H9 (cell line): ENCODE results near the gene SMAD3. TPM values are rescaled to one million over a fixed set of nuclear protein-coding genes. Genes with fewer than 3 reads are reported as not detected.
A peak's percentile ranks its signal among the peaks of the same experiment; 100 is the strongest.

Experiments
- DNase-seq: peaks from one replicate; pipeline ENCODE4 v3.0.0-alpha.2; 2017
- H2AFZ ChIP-seq: one replicate; pipeline ENCODE4 v1.6.1; 2013; ENCODE audit warnings: mild to moderate bottlenecking, low read length, control low read depth, moderate library complexity
- H2AK5ac ChIP-seq: 2 replicates; pipeline ENCODE4 v1.6.1; 2013; ENCODE audit warnings: low read length, control low read depth, mixed read lengths; ENCODE audit not compliant: insufficient read length
- H2BK120ac ChIP-seq: one replicate; pipeline ENCODE4 v1.6.1; 2013; ENCODE audit warnings: low read depth, mild to moderate bottlenecking, low read length, control low read depth, inconsistent platforms; ENCODE audit not compliant: poor library complexity, severe bottlenecking
- H2BK12ac ChIP-seq: 2 replicates; pipeline ENCODE4 v1.6.1; 2013; ENCODE audit warnings: low read length, control low read depth, mixed read lengths, low read depth; ENCODE audit not compliant: insufficient read length
- H2BK15ac ChIP-seq: 2 replicates; pipeline ENCODE4 v1.6.1; 2013; ENCODE audit warnings: low read depth, low read length, control low read depth
- H2BK20ac ChIP-seq: one replicate; pipeline ENCODE4 v1.6.1; 2013; ENCODE audit warnings: low read depth, mild to moderate bottlenecking, low read length, control low read depth, inconsistent platforms; ENCODE audit not compliant: poor library complexity, severe bottlenecking
- H2BK5ac ChIP-seq: 2 replicates; pipeline ENCODE4 v1.6.1; 2013; ENCODE audit warnings: low read length, control low read depth, mixed read lengths; ENCODE audit not compliant: insufficient read length
- H3K14ac ChIP-seq: 2 replicates; pipeline ENCODE4 v1.6.1; 2013; ENCODE audit warnings: low read length, control low read depth; ENCODE audit not compliant: insufficient read depth
- H3K18ac ChIP-seq: 2 replicates; pipeline ENCODE4 v1.6.1; 2013; ENCODE audit warnings: low read depth, mild to moderate bottlenecking, mixed read lengths, low read length, control low read depth; ENCODE audit not compliant: insufficient read length
- H3K23ac ChIP-seq: 2 replicates; pipeline ENCODE4 v1.6.1; 2013; ENCODE audit warnings: low read length, control low read depth, mixed read lengths, low read depth; ENCODE audit not compliant: insufficient read length
- H3K23me2 ChIP-seq: 2 replicates; pipeline ENCODE4 v1.6.1; 2013; ENCODE audit warnings: low read depth, mild to moderate bottlenecking, mixed read lengths, low read length, control low read depth; ENCODE audit not compliant: insufficient read length, poor library complexity, severe bottlenecking
- H3K27ac ChIP-seq: 2 replicates; pipeline ENCODE4 v1.5.1; 2013; ENCODE audit warnings: low read length, control low read depth, mixed read lengths, low read depth; ENCODE audit not compliant: insufficient read length
- H3K27me3 ChIP-seq: 2 replicates; pipeline ENCODE4 v1.6.1; 2013; ENCODE audit warnings: low read length, control low read depth, inconsistent platforms; ENCODE audit not compliant: insufficient read depth
- H3K4ac ChIP-seq: 2 replicates; pipeline ENCODE4 v1.6.1; 2013; ENCODE audit warnings: low read depth, mild to moderate bottlenecking, control low read depth, inconsistent platforms, low read length, moderate library complexity
- H3K4me1 ChIP-seq: 2 replicates; pipeline ENCODE4 v1.6.1; 2013; ENCODE audit warnings: low read length, control low read depth, inconsistent platforms; ENCODE audit not compliant: insufficient read depth
- H3K4me2 ChIP-seq: 2 replicates; pipeline ENCODE4 v1.6.1; 2013; ENCODE audit warnings: low read length, control low read depth, mixed read lengths; ENCODE audit not compliant: insufficient read length, insufficient read depth
- H3K56ac ChIP-seq: 2 replicates; pipeline ENCODE4 v1.6.1; 2013; ENCODE audit warnings: low read depth, mild to moderate bottlenecking, mixed read lengths, low read length, control low read depth; ENCODE audit not compliant: insufficient read length
- H3K79me1 ChIP-seq: 2 replicates; pipeline ENCODE4 v1.6.1; 2013; ENCODE audit warnings: low read depth, mild to moderate bottlenecking, moderate library complexity, low read length, control low read depth, inconsistent platforms; ENCODE audit not compliant: insufficient read depth, poor library complexity, severe bottlenecking
- H3K79me2 ChIP-seq: 2 replicates; pipeline ENCODE4 v1.6.1; 2013; ENCODE audit warnings: low read length, control low read depth, inconsistent platforms; ENCODE audit not compliant: insufficient read depth
- H3K9ac ChIP-seq: 2 replicates; pipeline ENCODE4 v1.6.1; 2013; ENCODE audit warnings: low read length, control low read depth, mixed read lengths; ENCODE audit not compliant: insufficient read length; ENCODE audit errors: extremely low read depth
- H3K9me3 ChIP-seq: one replicate; pipeline ENCODE4 v1.6.1; 2013; ENCODE audit warnings: low read depth, low read length, inconsistent platforms; ENCODE audit not compliant: control insufficient read depth
- H3T11ph ChIP-seq: one replicate; pipeline ENCODE4 v1.6.1; 2013; ENCODE audit warnings: mild to moderate bottlenecking, low read length, control low read depth, inconsistent platforms
- H4K20me1 ChIP-seq: one replicate; pipeline ENCODE4 v1.6.1; 2013; ENCODE audit not compliant: control insufficient read depth, insufficient read length, insufficient read depth
- H4K5ac ChIP-seq: 2 replicates; pipeline ENCODE4 v1.6.1; 2013; ENCODE audit warnings: low read depth, mild to moderate bottlenecking, mixed read lengths, low read length, control low read depth; ENCODE audit not compliant: insufficient read length
- H4K8ac ChIP-seq: replicated peaks from 2 replicates; pipeline ENCODE4 v1.6.1; 2013; ENCODE audit warnings: low read length, control low read depth, mixed read lengths, low read depth; ENCODE audit not compliant: insufficient read length
- H4K91ac ChIP-seq: 2 replicates; pipeline ENCODE4 v1.6.1; 2013; ENCODE audit warnings: low read depth, mild to moderate bottlenecking, moderate library complexity, mixed read lengths, low read length, control low read depth; ENCODE audit not compliant: insufficient read length
- H3K27ac Mint-ChIP-seq, 3 experiments: 2 replicates in 2 of 3; 3 replicates in 1 of 3; pipeline ENCODE4 v1.8.0; 2020 to 2021; ENCODE audit warnings: mixed read lengths in 3 of 3, mild to moderate bottlenecking in 1 of 3, moderate library complexity in 1 of 3
- H3K27me3 Mint-ChIP-seq: 2 replicates; pipeline ENCODE4 v1.8.0; 2021; ENCODE audit warnings: low read depth, mild to moderate bottlenecking, moderate library complexity, mixed read lengths
- H3K36me3 Mint-ChIP-seq, 3 experiments: 2 replicates in 2 of 3; 3 replicates in 1 of 3; pipeline ENCODE4 v1.8.0; 2020 to 2021; ENCODE audit warnings: low read depth in 3 of 3, mixed read lengths in 3 of 3; ENCODE audit not compliant: insufficient read depth in 1 of 3
- H3K4me1 Mint-ChIP-seq, 2 experiments: 2 replicates each; pipeline ENCODE4 v1.8.0; 2020; ENCODE audit warnings: mixed read lengths in 2 of 2
- H3K4me3 Mint-ChIP-seq, 2 experiments: 2 replicates in 1 of 2; 3 replicates in 1 of 2; pipeline ENCODE4 v1.8.0; 2020 to 2021; ENCODE audit warnings: mild to moderate bottlenecking in 2 of 2, mixed read lengths in 2 of 2, moderate library complexity in 1 of 2
- H3K9me3 Mint-ChIP-seq, 2 experiments: 2 replicates in 1 of 2; 3 replicates in 1 of 2; pipeline ENCODE4 v1.8.0; 2020; ENCODE audit warnings: mild to moderate bottlenecking in 2 of 2, mixed read lengths in 2 of 2, moderate library complexity in 1 of 2
- WGBS: extraction: QIAGEN DNeasy Blood & Tissue Kit; methylation state at CpG from one replicate; pipeline ENCODE4 v1.1.7; 2013; ENCODE audit warnings: missing lambda C conversion rate, low lambda C conversion rate, mixed read lengths; ENCODE audit not compliant: insufficient read length; ENCODE audit errors: extremely low coverage; 5-methylcytosine and 5-hydroxymethylcytosine counted together
- total RNA-seq: library from RNA; stranded (reverse); gene quantifications from 2 replicates; pipeline ENCODE4 v1.2.1, GENCODE V29; 2021
- TF ChIP-seq, protein P1 (sequence below): fragments of 200-600 bp; sonication (generic); conservative IDR thresholded peaks from 3 replicates; pipeline ENCODE4 v1.8.0; 2021; ENCODE audit warnings: antibody characterized with exemption, mild to moderate bottlenecking

The SMAD3 gene
- total RNA-seq, 1 experiment from 2014 or later: 26.7 TPM

- H3K9me3 Mint-ChIP-seq: no peaks in the 10 kb centered on the region; a peak in 1 of 5 replicates
- H3K9ac ChIP-seq: no peak overlapping the region
- no peak overlapping the region; the same call in 1 of the 2 replicates for H3K14ac ChIP-seq
- no peak overlapping the region for H2BK20ac ChIP-seq
- no peaks in the 10 kb centered on the region for H3K79me2 ChIP-seq
- H4K20me1 ChIP-seq: no peaks in the 10 kb centered on the region
- H3K27me3 ChIP-seq: no peaks in the 10 kb centered on the region
- peaks cover 35 to 39% of the 10 kb centered on the region in 2 experiments for H3K4me1 Mint-ChIP-seq
- H2BK15ac ChIP-seq: no peak overlapping the region
- no peak overlapping the region for H4K5ac ChIP-seq
- no peak overlapping the region for H3K27ac ChIP-seq
- H4K8ac ChIP-seq: no peak overlapping the region
- no peaks in the 10 kb centered on the region; the same call in 1 of the 2 replicates for H3K27me3 Mint-ChIP-seq
- H3K23ac ChIP-seq: no peak overlapping the region
- H2AFZ ChIP-seq: no peak overlapping the region
- H3T11ph ChIP-seq: no peak overlapping the region
- H3K79me1 ChIP-seq: no peaks in the 10 kb centered on the region
- H3K4me1 ChIP-seq: peaks cover 2% of the 10 kb centered on the region; the same call in 1 of the 2 replicates
- DNase-seq: no peak
- H4K91ac ChIP-seq: no peak overlapping the region
- H3K4me2 ChIP-seq: no peak overlapping the region
- peak overlapping the region; percentile 7 for H3K18ac ChIP-seq
- H3K4ac ChIP-seq: no peak overlapping the region
- H3K36me3 Mint-ChIP-seq: no peaks in the 10 kb centered on the region
- TF ChIP-seq, protein P1, sequence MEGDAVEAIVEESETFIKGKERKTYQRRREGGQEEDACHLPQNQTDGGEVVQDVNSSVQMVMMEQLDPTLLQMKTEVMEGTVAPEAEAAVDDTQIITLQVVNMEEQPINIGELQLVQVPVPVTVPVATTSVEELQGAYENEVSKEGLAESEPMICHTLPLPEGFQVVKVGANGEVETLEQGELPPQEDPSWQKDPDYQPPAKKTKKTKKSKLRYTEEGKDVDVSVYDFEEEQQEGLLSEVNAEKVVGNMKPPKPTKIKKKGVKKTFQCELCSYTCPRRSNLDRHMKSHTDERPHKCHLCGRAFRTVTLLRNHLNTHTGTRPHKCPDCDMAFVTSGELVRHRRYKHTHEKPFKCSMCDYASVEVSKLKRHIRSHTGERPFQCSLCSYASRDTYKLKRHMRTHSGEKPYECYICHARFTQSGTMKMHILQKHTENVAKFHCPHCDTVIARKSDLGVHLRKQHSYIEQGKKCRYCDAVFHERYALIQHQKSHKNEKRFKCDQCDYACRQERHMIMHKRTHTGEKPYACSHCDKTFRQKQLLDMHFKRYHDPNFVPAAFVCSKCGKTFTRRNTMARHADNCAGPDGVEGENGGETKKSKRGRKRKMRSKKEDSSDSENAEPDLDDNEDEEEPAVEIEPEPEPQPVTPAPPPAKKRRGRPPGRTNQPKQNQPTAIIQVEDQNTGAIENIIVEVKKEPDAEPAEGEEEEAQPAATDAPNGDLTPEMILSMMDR: no peak
- no peak overlapping the region for H2BK120ac ChIP-seq
- H2AK5ac ChIP-seq: no peak overlapping the region
- WGBS: no CpG with 5 or more reads among the region's 7 CpGs
- H3K56ac ChIP-seq: no peak overlapping the region
- H3K9me3 ChIP-seq: no peaks in the 10 kb centered on the region
- H2BK12ac ChIP-seq: no peak overlapping the region
- H3K4me3 Mint-ChIP-seq: no peak overlapping the region
- H2BK5ac ChIP-seq: no peak overlapping the region
- H3K27ac Mint-ChIP-seq: peak overlapping the region in 1 of 3 experiments; percentile 90; a peak in 3 of 7 replicates
- H3K23me2 ChIP-seq: no peaks in the 10 kb centered on the region
Measured at GRCh38 chr15:67023517-67024313, 41.7 kb upstream of the SMAD3 start.
